SK-N-MC (cell line): Measurements from ENCODE around the gene NDUFS6.

ENCODE experiments used
- EZH2 ChIP-seq: fragments of 200-600 bp; sonication (generic); IDR thresholded peaks from one replicate; pipeline ENCODE4 v1.6.1; 2017; ENCODE audit warnings: antibody characterized with exemption
- FOXP2 ChIP-seq: optimal IDR thresholded peaks from 2 replicates; pipeline ENCODE3; 2011; ENCODE audit warnings: mild to moderate bottlenecking, moderate library complexity; ENCODE audit not compliant: insufficient read depth; ENCODE audit errors: extremely low read length, control extremely low read depth
- POLR2AphosphoS5 ChIP-seq: IDR thresholded peaks from 2 replicates; pipeline ENCODE4 v1.6.1; 2012; ENCODE audit warnings: mild to moderate bottlenecking, low read depth, low read length, borderline replicate concordance

GRCh38 chr5:1810581-1811101 is 9.4 kb downstream of the NDUFS6 start:
- TF ChIP-seq EZH2 (no peak), POLR2AphosphoS5 (no peak), FOXP2 (no peak)
